Glutamatergic neuron (in vitro differentiated cells): ENCODE results near the gene UPB1. TPM values are rescaled to one million over a fixed set of nuclear protein-coding genes. Genes with fewer than 3 reads are reported as not detected.

Source experiments
- DNase-seq: peaks from one replicate; pipeline ENCODE4 v3.0.0; 2022
- H3K27ac Mint-ChIP-seq: one replicate; pipeline ENCODE4 v1.8.0; 2020; ENCODE audit warnings: mild to moderate bottlenecking, mixed read lengths, inconsistent platforms; ENCODE audit not compliant: unreplicated experiment
- H3K27me3 Mint-ChIP-seq: one replicate; pipeline ENCODE4 v1.8.0; 2020; ENCODE audit warnings: mild to moderate bottlenecking, moderate library complexity, mixed read lengths, inconsistent platforms; ENCODE audit not compliant: unreplicated experiment
- H3K36me3 Mint-ChIP-seq: one replicate; pipeline ENCODE4 v1.8.0; 2020; ENCODE audit warnings: mild to moderate bottlenecking, mixed read lengths, inconsistent platforms; ENCODE audit not compliant: unreplicated experiment
- H3K4me1 Mint-ChIP-seq: one replicate; pipeline ENCODE4 v1.8.0; 2020; ENCODE audit warnings: mild to moderate bottlenecking, low read depth, mixed read lengths, inconsistent platforms; ENCODE audit not compliant: unreplicated experiment
- H3K4me3 Mint-ChIP-seq: one replicate; pipeline ENCODE4 v1.8.0; 2020; ENCODE audit warnings: mild to moderate bottlenecking, mixed read lengths, inconsistent platforms; ENCODE audit not compliant: unreplicated experiment
- H3K9me3 Mint-ChIP-seq: one replicate; pipeline ENCODE4 v1.8.0; 2020; ENCODE audit warnings: mild to moderate bottlenecking, moderate library complexity, mixed read lengths, inconsistent platforms; ENCODE audit not compliant: unreplicated experiment
- CTCF ChIP-seq: fragments of 200-600 bp; sonication (generic); IDR thresholded peaks from one replicate; pipeline ENCODE4 v1.5.0; 2021; ENCODE audit not compliant: partially characterized antibody, unreplicated experiment
- total RNA-seq: library from RNA; stranded (reverse); fragmentation: NEBNext Ultra II Directional; extraction: Animal tissue kit (Norgen Biotek cat#: 25700); gene quantifications from one replicate; pipeline ENCODE4 v1.2.1, GENCODE V29; 2021; ENCODE audit not compliant: unreplicated experiment

UPB1 gene
- total RNA-seq, 1 donor from 2014 or later = 0.37 TPM

GRCh38 chr22:24532075-24532474 is 36.9 kb downstream of the UPB1 start:
- Mint-ChIP-seq H3K9me3 (no peaks in the 10 kb centered on the region), H3K27ac (no peak overlapping the region), H3K4me3 (no peak overlapping the region), H3K27me3 (peaks cover 1% of the 10 kb centered on the region), H3K36me3 (no peaks in the 10 kb centered on the region), H3K4me1 (no peaks in the 10 kb centered on the region)
- DNase-seq = no peak
- TF ChIP-seq CTCF = no peak

GRCh38 chr22:24535348-24535747 is 40.2 kb downstream of the UPB1 start:
- no peak overlapping the region for H3K4me3 Mint-ChIP-seq
- H3K27ac Mint-ChIP-seq = no peak overlapping the region
- H3K36me3 Mint-ChIP-seq = no peaks in the 10 kb centered on the region

DNA sequence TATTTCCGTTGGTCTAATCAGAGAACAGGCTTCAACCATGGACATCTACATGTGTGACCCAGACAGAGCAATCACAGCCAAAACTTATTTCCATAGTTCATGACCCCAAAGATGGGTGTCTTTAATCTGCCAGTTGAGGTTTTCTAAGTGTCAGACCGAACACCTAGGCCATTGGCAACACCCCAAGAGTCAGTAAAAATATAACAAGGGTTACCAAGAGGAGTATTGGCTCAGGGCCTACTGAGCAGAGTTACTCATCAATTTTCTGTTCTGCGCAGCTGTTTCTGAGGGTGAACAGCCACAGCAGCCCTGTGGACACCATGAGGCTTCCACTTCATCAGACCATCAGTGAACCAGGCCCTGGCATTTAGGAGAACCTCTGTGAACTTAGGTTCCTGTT is 41.0 kb downstream of the UPB1 start:
- no peaks in the 10 kb centered on the region for H3K9me3 Mint-ChIP-seq
- no peaks in the 10 kb centered on the region for H3K36me3 Mint-ChIP-seq
- no peak overlapping the region for H3K4me3 Mint-ChIP-seq
- DNase-seq = no peak
- no peak for TF ChIP-seq CTCF
- peaks cover 3% of the 10 kb centered on the region for H3K27me3 Mint-ChIP-seq
- H3K27ac Mint-ChIP-seq = no peak overlapping the region
- H3K4me1 Mint-ChIP-seq = no peaks in the 10 kb centered on the region

More at GRCh38 chr22:24535348-24535747, 40.2 kb downstream of the UPB1 start:
- TF ChIP-seq CTCF = no peak
- Mint-ChIP-seq H3K27me3 (peaks cover under 1% of the 10 kb centered on the region), H3K4me1 (no peaks in the 10 kb centered on the region), H3K9me3 (no peaks in the 10 kb centered on the region)
- no peak for DNase-seq

DNA sequence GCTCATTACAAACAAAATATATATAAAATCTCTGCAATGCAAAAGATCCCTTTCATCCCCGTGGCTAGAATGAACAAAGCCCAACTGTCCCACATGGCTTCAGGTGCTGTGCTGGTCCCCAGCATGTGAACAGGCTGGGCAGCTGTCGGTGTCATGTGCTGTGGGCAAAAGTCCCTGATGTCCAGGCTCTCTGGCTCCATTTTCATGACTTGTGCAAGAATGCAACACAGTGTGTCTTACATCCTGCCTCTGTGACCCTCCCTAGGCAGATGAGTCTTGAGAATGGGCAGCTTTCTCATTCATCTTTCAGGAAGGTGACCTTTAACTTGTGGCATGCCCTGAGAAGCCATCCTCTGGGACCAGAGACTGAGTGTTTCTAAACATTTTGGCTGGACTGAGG is 45.3 kb downstream of the UPB1 start:
- Mint-ChIP-seq H3K27ac (no peak overlapping the region), H3K36me3 (no peaks in the 10 kb centered on the region), H3K9me3 (no peaks in the 10 kb centered on the region), H3K4me3 (peak overlapping the region; percentile 34), H3K4me1 (no peaks in the 10 kb centered on the region), H3K27me3 (peaks cover 6% of the 10 kb centered on the region)
- no peak for TF ChIP-seq CTCF
- DNase-seq = no peak

DNA sequence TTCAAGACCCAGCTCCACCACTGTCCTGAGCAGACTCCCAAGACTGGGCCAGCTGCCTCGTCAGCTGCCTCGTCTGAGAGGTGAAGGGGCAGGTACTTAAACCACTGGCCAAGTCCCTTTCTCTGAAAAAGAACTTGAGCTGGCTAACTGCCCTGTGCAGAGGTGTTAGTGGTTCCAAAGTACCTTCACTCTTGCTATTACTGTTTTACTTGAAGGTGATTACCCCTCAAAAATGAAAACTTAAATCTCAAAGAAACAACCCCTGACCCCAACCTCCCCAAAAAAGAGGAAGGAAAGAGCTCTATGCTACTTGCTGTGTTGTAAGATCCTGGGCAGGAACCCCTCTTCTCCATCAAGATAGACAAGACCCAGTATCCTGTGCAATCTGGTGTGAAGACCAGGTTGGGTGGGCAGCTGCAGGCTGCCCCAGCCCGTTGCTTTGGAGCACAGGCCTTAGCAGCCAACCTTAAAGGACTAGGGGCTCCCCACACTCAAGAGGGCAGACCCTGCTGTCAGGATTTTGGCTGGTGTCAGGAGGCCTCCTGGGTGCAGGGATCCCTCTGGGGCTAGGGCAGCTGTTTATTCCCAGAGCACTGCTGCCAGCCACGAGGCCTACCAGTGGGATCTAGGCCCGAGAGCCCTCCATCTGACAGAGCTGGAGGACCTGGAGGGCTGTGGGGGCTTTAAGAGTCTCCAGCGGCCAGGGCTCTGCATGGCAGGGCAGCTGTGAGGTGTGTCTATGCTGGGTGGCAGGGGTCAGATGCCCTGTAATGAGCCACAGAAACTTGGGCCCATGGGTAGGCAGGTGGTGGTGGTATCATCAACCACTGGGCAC is 46.8 kb downstream of the UPB1 start:
- H3K27me3 Mint-ChIP-seq = peaks cover 9% of the 10 kb centered on the region
- DNase-seq = no peak
- H3K27ac Mint-ChIP-seq = no peak overlapping the region
- H3K4me3 Mint-ChIP-seq = no peak overlapping the region
- TF ChIP-seq CTCF = no peak
- no peaks in the 10 kb centered on the region for H3K4me1 Mint-ChIP-seq
- H3K9me3 Mint-ChIP-seq = no peaks in the 10 kb centered on the region
- no peaks in the 10 kb centered on the region for H3K36me3 Mint-ChIP-seq
